Suppressor macrophage treated with lipopolysaccharide for 1 hour (primary cell): ENCODE data around the gene CLEC1B.
"Not testable (repeated sequence)": the region's sequence is repeated elsewhere in the genome, so short reads cannot be mapped to it uniquely, and the experiment has no call there.

Experiments
- DNase-seq, 3 donors: peaks; one replicate each; pipeline ENCODE4 v3.0.0-alpha.2; 2020 to 2022

Gene CLEC1B

DNA sequence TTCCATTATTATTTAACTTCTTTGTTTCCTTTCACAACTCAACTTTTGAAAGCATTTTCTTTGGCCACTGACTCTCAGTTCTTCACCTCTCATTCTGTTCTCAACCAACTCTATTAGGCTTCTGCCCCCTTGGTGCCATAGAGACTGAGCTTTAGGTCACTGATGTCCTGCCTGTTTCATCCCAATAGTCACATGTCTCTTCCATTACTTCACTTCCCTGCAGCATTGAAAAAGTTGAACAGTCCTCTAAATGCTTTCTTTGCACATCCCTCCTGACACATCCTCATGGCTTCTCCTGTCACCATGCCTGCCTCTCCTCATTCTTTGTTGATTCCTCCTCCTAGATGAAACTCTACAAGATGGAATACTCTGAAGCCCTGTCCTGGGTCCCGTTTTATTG lies 25.0 kb downstream of the CLEC1B start:
- peak; percentile 33 to 56 (median 53) for DNase-seq

DNA sequence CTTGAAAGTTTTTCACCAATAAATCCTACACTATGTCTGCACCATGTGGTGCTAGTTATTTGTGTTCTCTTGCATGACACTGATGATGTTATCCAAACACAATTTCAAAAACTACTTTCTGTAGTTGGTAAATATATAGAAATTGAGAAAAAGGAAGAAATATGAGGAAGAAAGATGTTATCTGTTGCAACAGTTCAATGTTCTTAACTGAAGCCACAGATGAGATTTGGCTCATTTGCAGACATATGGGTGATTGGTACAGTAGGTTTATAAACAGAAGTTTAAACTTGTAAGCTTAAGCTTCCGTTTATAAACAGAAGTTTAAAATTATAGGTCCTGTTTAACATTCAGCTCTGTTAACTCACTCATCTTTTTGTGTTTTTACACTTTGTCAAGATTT lies 27.7 kb downstream of the CLEC1B start, which contains the start of gene CLEC12A:
Gene CLEC12A (plus strand): TSS at position 229 of the 400 bp plus-strand sequence. CDS start 188 bp downstream, outside the sequence.
- peak; percentile 28 to 60 (median 55) for DNase-seq

DNA sequence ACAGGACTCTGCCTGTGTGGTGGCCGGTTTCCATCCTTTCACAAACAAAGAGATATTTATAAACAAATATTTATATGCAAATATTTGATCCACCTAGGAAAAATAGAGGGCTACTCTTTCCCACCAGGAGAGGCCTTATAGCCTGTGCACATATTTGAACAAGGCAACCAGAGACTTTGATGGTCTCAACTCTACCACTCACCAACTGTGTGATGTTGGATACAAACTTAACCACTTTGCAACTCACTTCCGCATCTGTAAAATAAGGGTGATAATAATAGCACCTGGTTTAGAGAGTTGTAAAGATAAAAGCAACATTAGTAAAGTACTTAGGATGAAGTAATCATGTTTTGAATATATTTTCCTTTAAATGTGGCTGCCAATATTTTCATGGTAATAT lies 29.2 kb downstream of the CLEC1B start:
- DNase-seq = no peak

DNA sequence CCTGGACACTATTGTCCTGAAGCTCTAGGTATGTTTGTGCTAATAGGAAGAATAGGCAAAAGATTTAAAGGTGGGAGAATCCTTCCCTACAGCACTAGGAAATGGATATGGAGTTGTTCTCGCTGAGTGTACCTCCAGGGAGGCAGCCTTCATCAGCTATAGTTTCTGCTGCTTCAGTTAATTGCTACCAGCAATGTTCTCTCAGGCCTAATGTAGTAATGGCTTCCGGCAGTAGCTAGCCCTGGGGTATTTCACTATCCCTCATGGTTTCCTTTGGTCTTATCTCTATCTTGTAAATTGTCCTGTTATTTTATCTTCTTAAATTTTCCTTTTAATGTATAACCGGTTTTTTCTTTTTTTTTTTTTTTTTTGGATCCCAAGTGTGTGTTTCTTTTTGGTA lies 37.0 kb downstream of the CLEC1B start:
- no peak for DNase-seq

DNA sequence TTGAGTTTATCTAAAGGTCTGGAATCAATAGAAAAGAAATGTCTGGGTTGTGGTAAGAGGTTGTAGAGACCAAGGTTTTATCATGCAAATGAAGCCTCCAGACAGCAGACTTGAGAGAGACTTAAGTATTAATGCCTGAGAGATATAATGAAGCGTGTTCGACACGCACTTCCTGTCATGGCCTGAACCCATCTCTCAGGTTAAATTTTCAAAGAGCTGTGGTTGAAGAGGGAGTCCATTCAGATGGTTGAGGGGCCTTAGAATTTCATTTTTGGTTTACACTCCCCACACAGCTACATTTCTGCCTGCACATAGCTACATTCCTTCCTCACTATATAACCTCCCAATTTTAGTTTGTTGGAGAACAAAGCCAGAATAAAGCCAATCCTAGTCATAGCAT lies 37.8 kb downstream of the CLEC1B start:
- no peak for DNase-seq

DNA sequence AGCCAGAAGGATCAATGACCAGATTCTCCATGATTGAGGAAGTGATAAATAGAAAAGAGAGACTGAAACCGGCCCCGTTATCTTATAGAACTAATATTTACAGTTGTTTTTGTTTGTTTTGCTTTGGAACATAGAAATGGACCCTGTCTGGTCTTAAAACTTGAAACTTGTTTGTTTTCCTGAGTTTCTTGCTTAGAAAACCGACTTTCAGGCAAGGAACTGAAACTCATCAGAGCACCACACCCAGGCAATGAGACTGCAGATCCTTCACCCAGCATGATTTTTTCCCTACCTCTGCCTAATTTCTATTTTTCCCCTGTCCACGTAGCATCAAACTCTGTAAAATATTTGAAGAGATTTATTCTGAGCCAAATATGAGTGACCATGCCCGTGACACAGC lies 38.3 kb downstream of the CLEC1B start:
- DNase-seq = peak in 1 of 3 donors; percentile 36

DNA sequence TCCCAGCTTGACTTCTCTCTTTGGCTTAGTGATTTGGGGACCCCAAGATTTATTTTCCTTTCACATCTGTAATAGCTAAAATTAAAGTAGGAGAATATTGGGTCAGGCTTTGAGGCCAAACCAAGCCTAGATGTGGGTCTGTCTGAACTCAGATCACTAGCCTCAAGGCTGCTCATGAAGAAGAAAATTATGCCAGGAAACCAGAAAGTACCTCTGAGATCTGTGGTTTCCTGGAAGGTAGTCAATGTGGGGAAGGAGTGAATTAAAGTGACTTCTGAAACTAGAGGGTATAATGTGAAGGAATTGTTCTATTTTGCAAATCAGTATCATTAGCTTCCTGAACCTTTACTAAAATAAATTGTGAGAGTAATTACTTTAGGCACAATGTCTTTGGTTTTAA lies 41.1 kb downstream of the CLEC1B start:
- DNase-seq = no peak

DNA sequence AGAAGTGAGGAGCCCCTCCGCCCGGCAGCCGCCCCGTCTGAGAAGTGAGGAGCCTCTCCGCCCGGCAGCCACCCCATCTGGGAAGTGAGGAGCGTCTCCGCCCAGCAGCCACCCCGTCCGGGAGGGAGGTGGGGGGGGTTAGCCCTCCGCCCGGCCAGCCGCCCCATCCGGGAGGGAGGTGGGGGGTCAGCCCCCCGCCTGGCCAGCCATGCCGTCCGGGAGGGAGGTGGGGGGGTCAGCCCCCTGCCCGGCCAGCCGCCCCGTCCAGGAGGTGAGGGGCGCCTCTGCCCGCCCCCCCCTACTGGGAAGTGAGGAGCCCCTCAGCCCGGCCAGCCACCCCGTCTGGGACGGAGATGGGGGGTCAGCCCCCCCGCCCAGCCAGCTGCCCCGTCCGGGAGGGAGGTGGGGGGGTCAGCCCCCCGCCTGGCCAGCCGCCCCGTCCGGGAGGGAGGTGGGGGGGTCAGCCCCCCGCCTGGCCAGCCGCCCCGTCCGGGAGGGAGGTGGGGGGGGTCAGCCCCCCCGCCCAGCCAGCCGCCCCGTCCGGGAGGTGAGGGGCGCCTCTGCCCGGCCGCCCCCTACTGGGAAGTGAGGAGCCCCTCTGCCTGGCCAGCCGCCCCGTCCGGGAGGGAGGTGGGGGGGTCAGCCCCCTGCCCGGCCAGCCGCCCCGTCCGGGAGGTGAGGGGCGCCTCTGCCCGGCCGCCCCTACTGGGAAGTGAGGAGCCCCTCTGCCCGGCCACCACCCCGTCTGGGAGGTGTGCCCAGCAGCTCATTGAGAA lies 45.8 kb downstream of the CLEC1B start:
- not testable (repeated sequence) for DNase-seq

DNA sequence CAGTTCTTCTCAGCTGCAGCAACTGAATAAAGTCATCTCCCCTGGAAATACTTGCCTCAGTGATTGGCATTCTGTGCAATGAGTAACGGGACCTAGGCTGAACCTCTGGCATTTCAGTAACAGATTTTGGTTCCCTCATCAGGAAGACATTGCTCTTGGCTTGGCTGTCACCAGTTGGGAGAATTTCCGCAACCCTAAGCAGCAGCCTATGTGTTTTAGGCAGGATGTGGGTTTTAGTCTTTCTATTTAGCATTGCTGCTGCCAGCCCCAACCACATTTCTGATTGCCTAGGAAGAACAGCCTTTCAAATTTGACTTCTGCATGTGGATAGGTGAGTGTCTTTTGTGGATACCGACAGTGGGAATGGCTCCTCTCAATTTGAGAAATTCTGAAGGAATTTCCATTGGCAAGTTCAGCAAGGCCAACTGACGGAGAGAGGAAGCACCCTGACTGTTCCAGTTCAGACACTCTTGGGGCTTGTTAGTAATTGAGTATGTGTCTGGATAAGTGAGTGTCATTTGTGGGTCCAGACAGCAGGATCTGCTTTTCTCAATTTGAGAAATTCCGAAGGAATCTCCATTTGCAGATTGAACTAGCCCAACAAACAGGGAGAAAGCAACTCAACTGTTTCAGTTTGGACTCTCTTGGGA lies 47.8 kb downstream of the CLEC1B start:
- DNase-seq = peak; percentile 74 to 91 (median 87)

DNA sequence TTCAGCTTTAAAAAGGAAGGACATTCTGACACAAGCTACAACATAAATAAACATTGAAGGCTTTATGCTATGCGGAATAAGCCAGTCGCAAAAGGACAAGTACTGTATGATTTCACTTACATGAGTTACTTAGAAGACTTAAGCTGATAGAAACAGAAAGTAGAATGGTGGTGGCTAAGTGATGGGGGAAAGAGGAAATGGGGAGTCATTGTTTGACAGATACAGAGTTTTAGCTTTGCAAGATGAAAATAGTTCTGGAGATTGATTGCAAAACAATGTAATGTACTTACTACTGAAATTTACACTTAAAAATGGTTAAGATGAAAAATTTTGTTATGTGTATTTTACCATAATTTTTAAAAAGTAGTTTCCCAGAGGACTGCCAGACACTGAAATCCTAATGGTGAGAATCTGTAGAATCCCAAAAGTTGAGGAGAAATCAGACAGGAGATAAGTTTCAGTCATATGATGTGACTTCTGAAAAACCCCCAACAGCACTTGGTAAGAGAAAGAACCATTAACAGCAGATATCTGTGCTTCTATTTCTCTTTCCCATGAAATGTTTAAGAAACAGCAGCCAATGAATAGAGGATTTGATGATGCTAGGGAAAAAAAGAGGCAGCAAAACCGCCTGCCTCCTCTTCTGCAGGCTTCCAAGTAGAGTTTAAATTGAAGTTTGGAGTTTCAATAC lies 50.2 kb downstream of the CLEC1B start:
- DNase-seq = peak; percentile 74 to 92 (median 85)

DNA sequence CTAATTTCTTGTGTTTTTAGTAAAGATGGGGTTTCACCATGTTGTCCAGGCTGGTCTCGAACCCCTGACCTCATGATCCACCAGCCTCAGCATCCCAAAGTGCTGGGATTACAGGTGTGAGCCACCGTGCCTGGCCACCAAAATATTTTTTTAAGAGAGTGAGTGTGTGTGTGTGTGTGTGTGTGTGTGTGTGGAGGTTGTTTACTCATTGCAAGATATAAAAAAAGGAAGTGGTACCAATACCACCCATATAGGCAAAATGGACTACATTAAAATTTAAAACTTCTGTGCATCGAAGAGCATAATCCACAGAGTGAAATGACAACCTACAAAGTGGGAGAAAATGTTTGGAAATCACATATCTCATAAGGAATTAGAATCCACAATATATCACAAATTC lies 51.2 kb downstream of the CLEC1B start:
- no peak for DNase-seq

DNA sequence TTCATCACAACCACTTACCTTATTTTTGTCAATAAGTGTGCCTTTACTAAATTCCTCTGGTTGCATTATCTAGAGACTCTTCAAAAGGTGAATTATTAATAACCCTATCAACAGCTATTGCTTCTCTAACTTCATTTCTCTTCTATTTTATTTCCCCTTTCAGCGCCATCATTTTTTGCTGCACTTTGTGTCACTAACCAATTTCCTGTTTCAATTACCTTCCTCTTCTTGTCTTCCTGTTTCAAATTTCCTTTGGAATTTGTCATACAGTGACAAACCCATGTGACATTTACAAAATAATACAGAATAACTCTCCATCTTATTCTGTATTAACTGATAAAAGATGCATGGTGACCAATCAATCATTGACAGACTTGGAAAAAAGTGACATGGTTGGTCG lies 54.5 kb downstream of the CLEC1B start:
- peak; percentile 38 to 71 (median 70) for DNase-seq

DNA sequence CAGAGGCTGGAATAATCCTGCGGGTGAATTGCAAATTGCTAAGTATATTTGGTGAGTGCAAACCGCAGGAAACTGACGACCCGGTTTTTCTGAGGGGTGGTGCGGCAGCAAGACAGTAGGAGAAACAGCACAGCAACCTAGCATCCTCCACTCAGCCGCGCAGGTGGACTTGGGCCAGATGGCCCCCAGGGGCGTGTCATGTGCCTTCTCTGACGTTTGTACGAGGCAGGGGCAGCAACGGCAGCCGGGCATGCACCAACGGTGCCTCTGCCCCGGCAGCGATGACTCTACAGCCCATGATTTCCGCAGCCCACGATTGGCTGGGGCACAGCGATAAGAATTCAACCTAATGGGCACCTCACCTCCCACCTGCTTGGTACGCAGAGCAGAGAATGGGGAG lies 55.7 kb downstream of the CLEC1B start:
- DNase-seq = peak in 2 of 3 donors; percentile 55 to 69
